ENCODE data around the gene CDH10. TPM values are rescaled to one million over a fixed set of nuclear protein-coding genes. Genes with fewer than 3 reads are reported as not detected.

Gene CDH10
- total and polyA plus RNA-seq, 2 donors (not counting 1 experiment from before 2014, with no cell fraction given), result not detected

DNA sequence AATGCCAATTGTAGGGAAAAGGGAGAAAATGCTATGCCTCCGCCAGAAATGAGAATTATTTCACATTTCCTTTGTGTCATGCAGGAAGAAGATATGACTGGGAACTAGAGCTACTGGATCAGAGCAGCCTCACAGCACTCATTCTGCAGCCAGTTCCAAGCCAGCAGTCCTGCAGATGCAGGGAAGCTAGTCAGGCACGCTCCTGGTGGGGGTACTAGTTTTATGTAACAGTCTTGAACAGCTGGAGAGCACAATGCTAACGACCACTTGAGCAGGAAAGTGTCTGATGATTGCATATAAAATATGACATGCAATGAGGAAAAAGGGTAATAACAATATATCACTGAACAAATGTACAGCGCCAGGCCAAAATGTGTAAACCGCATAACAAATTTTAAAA lies 21.7 kb downstream of the CDH10 start:
- intact Hi-C loops (cut with micrococcal nuclease), result no loop called here
- DNase-seq, result no peak
- Histone ChIP-seq H4K20me1 (ENCODE audit: control insufficient read depth, insufficient read depth, low read length, poor library complexity, severe bottlenecking) (no peaks in the 10 kb centered on the region), H2AFZ (ENCODE audit: insufficient read depth, low read depth, low read length, poor library complexity, severe bottlenecking) (no peak overlapping the region), H3K4me1 (ENCODE audit: control insufficient read depth in 2 of 2, insufficient read depth in 2 of 2, low read length in 2 of 2) (no peaks in the 10 kb centered on the region), H3K36me3 (replicated peaks in 1 of 2; ENCODE audit: control extremely low read depth in 1 of 2, control insufficient read depth in 1 of 2, extremely low read depth in 1 of 2, insufficient read depth in 2 of 2, low read length in 1 of 2) (no peaks in the 10 kb centered on the region), H3K4me2 (replicated peaks; ENCODE audit: low read depth, low read length, poor library complexity, severe bottlenecking) (no peak overlapping the region), H3K9ac (ENCODE audit: low read length) (no peak overlapping the region), H3K27ac (ENCODE audit: low read length in 2 of 2) (no peak overlapping the region), H3K9me3 (ENCODE audit: control extremely low read depth in 1 of 3, control insufficient read depth in 2 of 3, insufficient read depth in 1 of 3, low read length in 2 of 3) (no peaks in the 10 kb centered on the region), H3K4me3 (ENCODE audit: control extremely low read depth in 1 of 5, extremely low read depth in 1 of 5, insufficient read depth in 1 of 5, low read depth in 2 of 5, low read length in 4 of 5) (no peak overlapping the region), H3K79me2 (ENCODE audit: control insufficient read depth, insufficient read depth, low read length) (no peaks in the 10 kb centered on the region), H3K27me3 (replicated peaks in 1 of 4; ENCODE audit: control extremely low read depth in 1 of 4, control insufficient read depth in 3 of 4, insufficient read depth in 4 of 4, low read length in 3 of 4) (no peaks in the 10 kb centered on the region)
- H3K9me3 Mint-ChIP-seq (ENCODE audit: insufficient read depth), result no peaks in the 10 kb centered on the region
- WGBS (ENCODE audit: insufficient coverage), result 50% methylated on average over 2 of the region's 5 CpGs
- no peak for ATAC-seq (ENCODE audit: low read depth)
- POLR2A ChIA-PET, result no interaction called here
- TF ChIP-seq, protein P1, sequence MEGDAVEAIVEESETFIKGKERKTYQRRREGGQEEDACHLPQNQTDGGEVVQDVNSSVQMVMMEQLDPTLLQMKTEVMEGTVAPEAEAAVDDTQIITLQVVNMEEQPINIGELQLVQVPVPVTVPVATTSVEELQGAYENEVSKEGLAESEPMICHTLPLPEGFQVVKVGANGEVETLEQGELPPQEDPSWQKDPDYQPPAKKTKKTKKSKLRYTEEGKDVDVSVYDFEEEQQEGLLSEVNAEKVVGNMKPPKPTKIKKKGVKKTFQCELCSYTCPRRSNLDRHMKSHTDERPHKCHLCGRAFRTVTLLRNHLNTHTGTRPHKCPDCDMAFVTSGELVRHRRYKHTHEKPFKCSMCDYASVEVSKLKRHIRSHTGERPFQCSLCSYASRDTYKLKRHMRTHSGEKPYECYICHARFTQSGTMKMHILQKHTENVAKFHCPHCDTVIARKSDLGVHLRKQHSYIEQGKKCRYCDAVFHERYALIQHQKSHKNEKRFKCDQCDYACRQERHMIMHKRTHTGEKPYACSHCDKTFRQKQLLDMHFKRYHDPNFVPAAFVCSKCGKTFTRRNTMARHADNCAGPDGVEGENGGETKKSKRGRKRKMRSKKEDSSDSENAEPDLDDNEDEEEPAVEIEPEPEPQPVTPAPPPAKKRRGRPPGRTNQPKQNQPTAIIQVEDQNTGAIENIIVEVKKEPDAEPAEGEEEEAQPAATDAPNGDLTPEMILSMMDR (IDR thresholded peaks at IDR 0.05), result no peak
- no peak for TF ChIP-seq EZH2 (IDR thresholded peaks at IDR 0.05; ENCODE audit: borderline replicate concordance, insufficient read depth, low read depth, low read length, poor library complexity, severe bottlenecking)
- H3K27me3 Mint-ChIP-seq, result no peaks in the 10 kb centered on the region
- no peak overlapping the region for H3K4me3 Mint-ChIP-seq
- CTCF ChIA-PET, result no interaction called here
- H3K27ac Mint-ChIP-seq, result no peak overlapping the region
- no peaks in the 10 kb centered on the region for H3K4me1 Mint-ChIP-seq

DNA sequence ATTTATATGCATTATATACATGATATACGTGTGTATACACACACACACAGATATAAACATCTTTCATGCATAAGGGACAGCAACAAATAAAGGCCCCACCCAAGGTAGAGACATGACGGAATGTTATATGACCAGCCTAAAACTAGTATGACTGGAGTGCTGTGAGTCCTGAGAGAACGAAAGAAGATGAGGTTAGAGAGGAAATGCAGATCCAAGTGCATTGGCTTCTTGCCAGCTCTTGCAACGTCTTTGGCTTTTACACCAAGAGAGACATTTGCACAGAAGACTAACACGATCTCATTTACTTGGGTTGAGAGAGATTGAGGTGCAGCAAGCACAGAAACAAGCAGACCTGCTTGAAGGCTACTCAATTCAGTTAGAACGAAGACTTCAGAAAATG lies 23.0 kb downstream of the CDH10 start:
- Histone ChIP-seq H3K9me3 (ENCODE audit: control extremely low read depth in 1 of 3, control insufficient read depth in 2 of 3, insufficient read depth in 1 of 3, low read length in 2 of 3) (no peaks in the 10 kb centered on the region), H3K9ac (ENCODE audit: low read length) (no peak overlapping the region), H3K36me3 (replicated peaks in 1 of 2; ENCODE audit: control extremely low read depth in 1 of 2, control insufficient read depth in 1 of 2, extremely low read depth in 1 of 2, insufficient read depth in 2 of 2, low read length in 1 of 2) (no peaks in the 10 kb centered on the region), H3K27ac (ENCODE audit: low read length in 2 of 2) (no peak overlapping the region), H3K4me1 (ENCODE audit: control insufficient read depth in 2 of 2, insufficient read depth in 2 of 2, low read length in 2 of 2) (no peaks in the 10 kb centered on the region), H4K20me1 (ENCODE audit: control insufficient read depth, insufficient read depth, low read length, poor library complexity, severe bottlenecking) (no peaks in the 10 kb centered on the region), H3K79me2 (ENCODE audit: control insufficient read depth, insufficient read depth, low read length) (no peaks in the 10 kb centered on the region), H3K4me2 (replicated peaks; ENCODE audit: low read depth, low read length, poor library complexity, severe bottlenecking) (no peak overlapping the region), H2AFZ (ENCODE audit: insufficient read depth, low read depth, low read length, poor library complexity, severe bottlenecking) (no peak overlapping the region), H3K4me3 (ENCODE audit: control extremely low read depth in 1 of 5, extremely low read depth in 1 of 5, insufficient read depth in 1 of 5, low read depth in 2 of 5, low read length in 4 of 5) (no peak overlapping the region), H3K27me3 (replicated peaks in 1 of 4; ENCODE audit: control extremely low read depth in 1 of 4, control insufficient read depth in 3 of 4, insufficient read depth in 4 of 4, low read length in 3 of 4) (no peaks in the 10 kb centered on the region)
- WGBS (ENCODE audit: insufficient coverage), result 18% methylated on average over 4 of the region's 6 CpGs
- Mint-ChIP-seq H3K4me3 (no peak overlapping the region), H3K4me1 (no peaks in the 10 kb centered on the region), H3K9me3 (ENCODE audit: insufficient read depth) (no peaks in the 10 kb centered on the region), H3K27ac (no peak overlapping the region), H3K27me3 (no peaks in the 10 kb centered on the region)
- DNase-seq, result no peak
- TF ChIP-seq, protein P1 (IDR thresholded peaks at IDR 0.05), result no peak
- no peak for TF ChIP-seq EZH2 (IDR thresholded peaks at IDR 0.05; ENCODE audit: borderline replicate concordance, insufficient read depth, low read depth, low read length, poor library complexity, severe bottlenecking)
- intact Hi-C loops (cut with micrococcal nuclease), result no loop called here
- ChIA-PET CTCF (no interaction called here), POLR2A (no interaction called here)
- ATAC-seq (ENCODE audit: low read depth), result no peak

Measured in B cell (primary cell).